HG02623 (cell line): ENCODE measurements around the gene NELL1.

Experiments
- ATAC-seq: cut with Tn5 transposase; IDR thresholded peaks from one replicate; pipeline ENCODE4 v1.9.1; 2021; ENCODE audit warnings: moderate library complexity; ENCODE audit not compliant: unreplicated experiment

Gene NELL1

DNA sequence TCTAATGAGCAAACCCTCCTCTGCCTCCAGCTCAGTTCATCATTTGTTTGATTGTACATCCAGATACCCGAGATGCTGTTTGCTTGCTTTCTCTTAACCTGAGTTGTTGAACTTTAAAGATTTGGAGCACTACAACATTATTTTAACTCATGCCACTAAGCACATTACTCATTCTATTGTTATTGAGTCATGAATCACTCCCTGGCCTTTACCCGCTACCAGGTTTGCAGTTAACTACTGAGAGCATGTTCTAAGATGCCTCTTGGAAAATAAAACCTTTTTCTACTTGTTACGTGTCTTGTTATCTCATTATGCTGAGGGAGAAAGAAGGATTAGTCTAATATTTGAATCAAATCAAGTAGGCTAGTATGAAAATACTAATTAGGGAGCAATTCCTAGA is 802.9 kb downstream of the NELL1 start:
- no peak for ATAC-seq

DNA sequence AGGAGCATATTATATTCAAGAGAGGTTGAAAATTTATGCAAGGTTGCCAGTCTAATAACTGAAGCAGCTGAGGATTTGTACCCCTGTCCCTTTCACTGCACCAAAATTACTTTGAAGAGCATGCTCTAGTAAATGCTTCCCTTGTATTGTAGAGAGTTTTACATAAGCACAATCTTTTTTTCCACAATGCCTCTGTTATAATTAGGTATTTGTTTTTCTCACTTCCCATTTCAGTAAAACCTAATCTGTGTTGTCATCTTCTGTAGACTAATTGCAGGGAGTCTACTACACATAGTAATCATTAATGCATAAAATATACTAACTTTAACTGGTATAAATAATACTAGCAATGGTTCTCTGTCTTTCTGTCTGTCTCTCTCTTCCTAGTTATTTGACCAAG is 805.1 kb downstream of the NELL1 start:
- ATAC-seq, result no peak

DNA sequence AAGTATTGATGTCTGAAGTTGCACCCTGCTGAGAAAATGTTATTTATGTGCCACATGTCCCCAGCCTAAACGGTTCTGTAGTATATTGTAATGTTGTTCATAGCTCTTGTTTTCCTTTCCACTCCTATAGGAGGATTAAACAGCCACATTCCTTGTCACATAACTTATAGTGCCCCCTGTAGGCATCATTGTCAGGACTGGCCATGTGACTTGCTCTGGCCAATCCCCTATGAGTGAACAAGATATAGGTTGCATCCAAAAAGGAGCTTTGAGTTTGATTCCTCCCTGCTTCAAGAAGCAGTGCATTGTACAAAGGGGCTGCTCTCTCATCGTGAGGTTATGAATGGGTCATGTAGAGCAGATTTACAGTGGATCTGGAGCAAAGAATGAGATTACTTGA is 805.9 kb downstream of the NELL1 start:
- no peak for ATAC-seq

DNA sequence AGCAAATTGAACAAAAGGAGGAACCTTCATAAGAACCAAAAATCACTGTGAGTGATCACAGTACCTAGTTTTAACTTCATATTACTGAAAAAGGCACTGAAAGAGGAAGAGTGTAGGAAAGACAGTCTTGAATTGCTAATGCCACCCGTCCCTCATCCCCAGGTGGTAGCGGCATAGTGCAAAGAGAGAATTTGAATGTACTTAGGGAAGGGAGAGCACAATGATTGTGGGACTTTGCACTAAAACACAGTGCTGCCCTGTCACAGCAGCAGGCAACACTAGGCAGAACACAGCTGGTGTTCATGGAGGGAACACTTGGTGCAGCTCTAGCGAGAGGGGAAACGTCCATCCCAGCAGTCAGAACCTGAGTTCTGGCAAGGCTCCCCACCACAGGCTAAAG is 807.2 kb downstream of the NELL1 start:
- ATAC-seq, result no peak

DNA sequence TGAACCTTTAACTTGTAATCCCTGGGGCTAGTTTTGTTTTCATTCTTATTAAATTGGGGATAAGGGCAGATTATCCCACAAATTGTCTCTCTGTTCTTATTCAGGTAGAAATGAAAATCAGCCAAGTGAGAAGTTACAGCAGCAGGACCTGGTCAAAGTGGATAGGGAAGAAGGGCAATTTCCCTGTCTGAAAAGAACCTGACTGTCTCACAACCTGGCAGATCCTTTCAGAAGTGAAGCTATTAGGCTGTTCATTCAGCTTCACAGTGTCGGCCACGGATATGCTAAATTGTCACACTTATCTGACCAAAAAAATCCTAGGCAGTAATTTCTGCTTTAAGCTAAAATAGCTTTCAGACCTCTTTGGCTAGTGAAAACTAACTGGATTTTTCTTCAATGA is 810.9 kb downstream of the NELL1 start:
- no peak for ATAC-seq

DNA sequence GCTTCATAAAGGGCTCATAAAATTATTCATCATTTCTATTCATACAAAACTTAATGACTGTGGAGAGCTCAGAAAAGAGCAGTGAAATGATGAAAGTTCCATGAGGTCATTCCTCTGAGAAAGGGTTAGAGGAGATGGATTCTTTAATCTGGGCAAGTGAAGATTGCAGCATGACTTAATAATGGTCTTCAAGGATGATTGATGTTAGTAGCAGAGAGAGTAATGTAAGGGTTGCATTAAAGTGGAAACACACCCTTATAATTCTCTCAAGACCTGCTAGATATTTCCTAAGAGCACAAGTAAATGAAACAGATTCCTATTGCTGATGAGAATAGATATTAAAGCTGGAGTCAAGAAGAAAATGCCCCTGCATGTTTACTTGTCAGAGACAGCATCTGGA is 811.9 kb downstream of the NELL1 start:
- no peak for ATAC-seq

DNA sequence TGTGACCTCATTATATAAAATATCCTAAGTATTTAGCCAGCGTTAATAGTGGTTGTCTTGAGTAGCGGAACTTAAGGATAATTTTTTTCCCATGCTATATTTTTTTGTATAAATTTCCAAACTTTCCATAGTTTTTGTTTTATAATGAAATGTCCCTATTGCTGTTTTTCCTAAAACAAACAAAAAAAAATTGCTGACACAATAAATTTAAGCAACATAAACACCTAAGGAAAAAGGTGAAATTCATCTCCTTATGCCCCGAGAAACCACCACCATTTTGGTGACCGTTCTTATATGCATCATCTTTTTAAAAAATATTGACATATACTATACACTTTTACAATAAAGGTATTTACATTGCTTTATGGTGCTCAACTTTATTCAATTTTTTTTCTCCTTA is 814.7 kb downstream of the NELL1 start:
- ATAC-seq, result no peak

DNA sequence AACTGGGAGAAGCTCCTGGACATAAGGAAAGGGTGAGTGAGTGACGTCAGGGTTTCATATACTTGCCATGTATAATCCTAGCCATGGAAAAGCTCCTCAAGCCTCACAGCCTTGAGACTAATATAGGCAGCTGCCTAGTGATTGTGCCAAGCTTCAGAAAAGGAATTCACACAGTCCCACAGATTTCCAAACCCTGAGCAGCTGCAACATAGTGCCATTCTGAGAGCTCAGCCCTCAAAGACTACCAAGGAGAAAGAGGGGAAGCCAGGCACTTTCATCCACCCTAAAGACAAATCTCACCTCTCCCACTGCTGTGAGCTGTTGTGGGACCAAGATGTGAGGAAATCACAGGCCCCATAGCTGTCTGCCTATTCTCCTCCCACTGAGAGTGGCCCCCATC is 815.6 kb downstream of the NELL1 start:
- no peak for ATAC-seq

DNA sequence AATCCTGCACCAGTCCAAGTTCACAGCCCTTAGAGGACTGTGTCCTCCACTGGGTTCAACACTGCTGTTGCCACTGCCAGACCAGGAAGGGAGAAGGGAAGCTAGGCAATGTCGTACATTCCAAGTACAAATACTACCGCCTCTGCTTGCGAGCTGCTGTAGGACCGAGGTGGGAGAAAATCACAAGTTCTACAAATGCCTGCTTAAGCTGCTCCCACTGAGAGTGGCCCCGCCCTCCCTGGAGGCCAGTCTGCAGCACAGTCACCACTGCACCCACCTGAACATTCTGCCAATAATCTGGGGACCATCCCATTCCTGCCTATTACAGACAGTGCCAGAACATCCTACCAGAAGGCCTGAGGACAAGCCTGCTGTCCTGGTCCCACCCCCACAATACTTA is 816.0 kb downstream of the NELL1 start:
- ATAC-seq, result no peak

DNA sequence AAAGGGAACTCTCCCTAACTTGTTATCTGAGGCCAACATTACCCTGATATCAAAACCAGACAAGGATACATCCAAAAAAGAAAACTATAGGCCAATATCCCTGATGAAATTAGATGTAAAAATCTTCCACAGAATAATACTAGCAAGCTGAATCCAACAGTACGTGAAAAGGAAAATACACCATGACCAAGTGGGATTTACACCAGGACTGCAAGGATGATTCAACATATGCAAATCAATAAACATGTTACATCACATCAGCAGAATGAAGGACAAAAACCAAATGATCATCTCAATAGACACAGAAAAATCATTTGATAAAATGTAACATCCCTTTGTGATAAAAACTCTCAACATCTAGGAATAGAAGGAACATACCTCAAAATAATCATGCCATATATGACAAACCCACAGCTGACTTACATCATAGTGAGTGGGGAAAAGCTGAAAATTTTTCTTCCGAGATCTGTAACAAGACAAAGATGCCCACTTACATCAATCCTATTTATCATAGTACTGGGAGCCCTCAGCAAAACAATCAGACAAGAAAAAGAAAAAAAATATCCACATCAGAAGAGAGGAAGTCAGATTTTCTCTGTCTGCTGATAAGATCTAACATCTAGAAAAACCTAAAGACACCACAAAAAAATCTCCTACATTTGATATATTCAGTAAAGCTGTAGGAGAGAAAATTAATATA is 820.2 kb downstream of the NELL1 start:
- ATAC-seq, result no peak

DNA sequence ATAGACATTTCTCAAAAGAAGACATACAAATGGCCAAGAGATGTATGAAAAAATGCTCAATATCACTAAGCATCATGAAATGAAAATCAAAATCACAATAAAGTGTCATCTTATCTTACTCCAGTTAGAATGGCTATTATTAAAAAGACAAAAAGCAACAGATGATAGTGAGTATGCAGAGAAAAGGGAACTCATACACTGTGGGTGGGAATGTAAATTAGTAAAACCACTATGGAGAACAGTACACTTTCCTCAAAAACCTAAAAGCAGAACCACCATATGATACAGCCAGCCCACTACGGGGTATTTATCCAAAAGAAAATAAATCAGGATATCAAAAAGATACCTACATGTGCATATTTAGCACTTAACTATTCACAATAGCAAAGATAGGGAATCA is 823.5 kb downstream of the NELL1 start:
- no peak for ATAC-seq

DNA sequence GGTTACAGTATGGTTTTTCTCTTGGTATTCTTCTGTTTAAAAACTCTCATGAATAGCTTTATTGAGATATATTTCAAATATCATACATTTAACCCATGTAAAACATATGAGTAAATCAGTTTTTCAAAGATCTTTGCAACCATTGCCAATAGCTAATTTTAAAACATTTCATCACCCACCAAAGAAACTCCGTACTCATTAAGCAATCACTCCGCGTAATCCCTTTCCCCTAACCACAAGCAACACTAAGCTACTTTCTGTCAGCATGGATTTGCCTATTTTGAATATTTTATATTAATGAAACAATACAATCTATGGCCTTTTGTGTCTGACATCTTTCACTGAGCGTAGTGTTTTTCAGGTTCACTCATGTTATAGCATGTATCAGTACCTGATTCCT is 825.6 kb downstream of the NELL1 start:
- no peak for ATAC-seq

DNA sequence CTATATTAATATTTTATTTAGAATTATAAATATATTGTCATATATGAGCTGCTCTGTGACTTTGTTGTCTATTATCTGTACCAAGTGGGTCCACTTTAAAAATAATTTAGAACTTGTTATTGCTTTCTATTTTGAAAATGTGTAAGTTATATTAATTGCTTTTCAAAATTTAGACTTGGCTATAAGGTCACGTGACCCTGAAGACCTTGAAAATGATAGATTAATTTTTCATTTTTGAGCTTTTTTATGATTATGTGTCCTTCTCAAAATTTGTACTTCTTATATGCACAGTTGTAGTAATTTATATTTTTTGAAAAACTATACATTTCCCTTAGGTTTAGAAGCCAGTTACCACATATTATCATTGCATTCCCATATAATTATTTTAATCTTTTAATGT is 826.5 kb downstream of the NELL1 start:
- ATAC-seq, result no peak

DNA sequence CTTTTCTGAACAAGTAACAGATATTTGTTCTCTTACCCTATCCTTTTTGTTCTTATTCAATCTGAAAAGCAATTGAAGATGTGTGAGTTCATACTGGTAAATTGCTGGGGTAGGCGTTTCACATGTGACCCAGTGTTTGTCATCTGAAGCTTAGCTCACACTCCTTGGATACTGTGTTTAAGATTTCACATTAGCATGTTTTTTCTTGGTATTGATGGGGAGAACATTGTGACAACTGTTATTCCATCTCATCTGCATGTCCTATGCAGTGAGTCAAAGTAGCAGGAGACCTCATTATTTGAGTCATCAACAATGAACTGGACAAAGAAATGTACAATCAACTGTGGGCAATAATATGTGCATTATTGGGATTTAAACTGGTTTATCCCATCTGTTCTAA is 831.9 kb downstream of the NELL1 start:
- no peak for ATAC-seq

DNA sequence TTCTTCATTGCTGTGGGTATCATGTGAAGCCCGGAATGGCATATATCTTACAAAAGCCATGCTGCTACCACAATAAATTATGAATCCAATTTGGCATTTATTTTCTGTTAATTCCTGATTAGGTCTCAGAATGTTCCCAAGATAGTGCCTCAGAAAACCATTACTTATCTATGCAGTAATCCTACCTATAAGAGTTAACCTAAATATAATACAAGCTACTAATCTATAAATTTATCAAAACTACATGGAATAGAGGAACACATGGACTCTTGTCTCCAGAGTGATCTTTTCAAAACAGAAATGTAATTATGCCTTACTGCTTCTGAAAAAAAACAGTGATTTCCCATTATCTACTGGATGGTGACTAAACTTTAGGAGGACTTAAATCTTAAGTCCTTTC is 835.7 kb downstream of the NELL1 start:
- ATAC-seq, result no peak

DNA sequence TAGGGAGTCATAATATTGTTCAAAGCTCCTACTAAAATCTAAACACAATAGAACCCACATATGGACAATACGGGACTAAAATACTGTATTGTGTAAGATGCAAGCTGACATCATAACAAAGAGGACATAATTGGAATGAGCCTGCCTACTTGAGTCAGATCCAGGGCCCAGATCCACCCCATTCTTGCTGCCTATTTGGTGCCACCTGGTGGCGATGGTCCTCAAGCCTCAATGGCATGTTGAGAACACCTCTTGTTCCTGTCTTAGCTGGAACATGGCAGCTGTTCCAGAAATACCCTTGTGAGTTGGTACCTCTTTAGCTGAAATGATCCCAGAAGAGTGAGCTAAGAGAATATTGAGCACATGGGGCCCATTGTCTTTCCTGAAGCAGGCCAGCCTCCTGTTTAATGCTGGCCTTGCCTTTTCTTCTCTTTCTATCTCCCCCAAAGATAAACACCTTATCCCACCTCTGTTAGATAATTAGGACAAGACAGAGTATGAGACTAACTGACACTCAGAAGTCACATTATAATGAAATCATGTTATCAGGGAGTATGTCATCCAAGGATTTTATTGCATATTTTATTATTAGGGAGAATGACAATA is 842.6 kb downstream of the NELL1 start:
- peak; percentile 91 for ATAC-seq

DNA sequence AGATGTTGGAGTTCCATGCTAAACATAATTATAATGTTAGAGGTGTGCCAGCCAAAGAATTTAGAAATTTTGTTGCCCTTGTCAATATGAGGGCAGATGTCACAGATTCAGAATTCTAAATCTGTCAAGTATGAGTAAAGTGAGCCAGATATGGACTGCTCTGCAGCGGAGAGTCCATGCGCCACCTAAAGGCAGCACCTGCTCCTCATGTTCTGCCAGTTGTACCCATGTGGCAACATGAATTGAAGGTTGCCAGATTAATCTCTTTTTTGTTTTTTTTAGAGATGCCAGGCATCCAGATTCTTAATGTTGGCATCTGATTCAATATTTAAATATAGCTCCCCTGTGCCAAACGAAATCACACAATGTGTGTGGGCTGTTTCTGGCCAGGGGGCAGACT is 844.9 kb downstream of the NELL1 start:
- ATAC-seq, result no peak

DNA sequence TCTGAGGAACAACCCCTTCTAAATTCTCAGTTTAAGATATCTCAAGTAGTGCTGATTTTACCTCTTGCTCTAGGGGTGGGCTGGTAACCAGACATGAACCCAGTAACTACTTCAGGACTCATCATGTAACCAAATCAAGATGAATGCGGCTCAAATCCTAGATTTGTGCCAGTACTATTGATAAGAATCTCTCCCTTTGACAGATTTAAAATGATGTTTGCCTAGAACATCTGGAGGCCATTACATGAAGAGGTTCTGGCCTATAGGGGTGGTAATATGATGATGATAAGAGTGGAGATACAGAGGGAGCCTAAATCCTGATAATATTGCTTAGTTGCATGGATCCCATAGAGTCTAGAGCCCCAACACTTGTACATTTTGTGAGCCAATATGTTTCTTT is 850.9 kb downstream of the NELL1 start:
- ATAC-seq, result no peak

DNA sequence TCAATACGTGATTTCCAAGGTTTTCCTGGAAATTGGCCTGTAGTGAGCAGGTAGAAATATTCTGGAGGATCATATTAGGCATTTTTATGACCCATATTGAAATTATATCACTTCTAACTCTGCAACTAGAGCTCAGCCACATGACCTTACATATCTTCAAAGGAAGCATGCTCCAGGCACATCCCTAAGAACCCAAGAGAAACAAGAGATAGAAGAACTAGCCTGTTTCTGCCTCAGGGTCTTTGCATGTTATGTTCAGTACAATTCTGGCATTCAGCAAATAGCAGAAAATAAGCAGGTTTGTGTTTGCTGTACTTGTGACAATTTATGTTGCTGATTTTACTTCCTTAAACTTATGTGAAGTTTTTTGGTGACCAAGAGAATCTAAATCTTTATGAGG is 859.8 kb downstream of the NELL1 start:
- no peak for ATAC-seq

DNA sequence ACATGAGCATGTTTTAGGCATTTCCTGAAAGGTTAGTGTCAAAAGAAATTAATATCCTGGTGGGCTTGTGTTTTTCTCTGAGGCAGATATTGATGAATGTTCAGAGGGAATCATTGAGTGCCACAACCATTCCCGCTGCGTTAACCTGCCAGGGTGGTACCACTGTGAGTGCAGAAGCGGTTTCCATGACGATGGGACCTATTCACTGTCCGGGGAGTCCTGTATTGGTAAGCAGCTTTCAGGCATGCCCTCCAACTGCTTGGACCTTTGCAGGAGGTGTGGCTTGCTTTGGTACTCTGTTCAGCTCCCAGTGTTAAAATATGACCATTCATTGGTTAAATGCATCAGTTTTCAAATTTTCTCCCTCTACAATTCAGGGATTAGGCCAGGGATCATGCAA is 864.9 kb downstream of the NELL1 start:
- no peak for ATAC-seq

DNA sequence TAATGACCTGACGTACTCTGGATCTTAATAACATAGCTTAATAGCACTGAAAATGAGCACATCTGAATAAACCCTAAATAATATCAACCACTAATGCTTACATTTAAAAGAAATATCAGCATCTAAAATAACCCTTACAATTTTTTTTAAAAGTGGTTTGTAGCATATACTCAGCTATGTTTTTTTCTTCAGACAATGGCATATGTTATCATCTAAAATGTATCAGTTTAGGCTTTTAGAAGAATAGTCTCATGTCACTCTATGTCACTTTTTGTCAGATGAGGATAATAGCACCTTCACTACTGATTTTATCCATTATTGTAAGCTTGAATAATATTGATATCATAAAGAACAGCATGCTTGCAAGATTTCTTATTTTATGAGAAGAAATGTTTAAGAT is 868.6 kb downstream of the NELL1 start:
- ATAC-seq, result no peak

DNA sequence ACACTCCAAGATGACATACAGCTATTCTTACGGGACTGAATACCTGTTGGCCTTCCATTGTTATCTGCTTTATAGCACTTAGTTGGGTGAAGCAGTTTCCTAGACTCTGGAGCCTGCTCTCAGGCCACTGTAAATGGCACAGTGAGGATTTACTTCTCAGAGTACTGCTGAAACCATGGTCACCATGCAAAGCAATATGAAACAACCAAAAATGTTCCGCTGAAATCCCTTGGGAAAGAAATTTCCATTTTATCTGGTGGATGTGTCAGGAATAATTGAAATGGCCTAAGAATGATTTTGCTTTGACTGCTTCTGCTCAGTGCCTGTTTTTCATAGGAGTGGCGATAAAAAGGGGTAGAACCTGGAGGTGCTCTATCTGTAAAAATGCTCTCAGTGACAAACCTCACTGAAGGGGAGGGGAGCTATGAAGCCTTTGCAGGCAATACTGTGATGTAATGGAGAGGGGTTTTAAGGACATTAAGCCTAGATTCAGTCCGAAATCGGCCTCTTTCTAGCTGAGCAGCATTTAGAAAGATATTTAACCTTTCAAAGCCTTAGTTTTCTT is 871.9 kb downstream of the NELL1 start:
- ATAC-seq, result no peak

DNA sequence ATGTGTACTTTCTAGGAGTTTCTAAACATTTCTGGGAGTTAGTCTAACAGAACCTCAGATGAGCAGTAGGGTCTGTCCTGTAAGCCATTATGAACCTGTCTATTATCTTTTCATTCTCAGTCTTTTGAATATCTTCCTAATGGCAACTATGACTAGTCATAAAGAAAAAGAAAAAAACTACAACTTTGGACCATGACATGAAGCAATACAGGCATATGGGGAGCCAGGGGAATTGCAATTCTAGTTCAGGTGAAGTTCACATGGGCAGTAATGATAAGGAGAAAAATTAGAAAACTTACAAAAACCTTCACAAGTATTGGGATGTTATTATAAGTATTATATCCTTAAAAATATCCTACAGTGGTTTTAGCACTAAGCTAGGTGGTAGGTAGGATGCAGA is 874.5 kb downstream of the NELL1 start:
- no peak for ATAC-seq
